Left forelimb (tissue), 1 donor: ENCODE results near the gene FIP1L1.
A peak's percentile ranks its signal among the peaks of the same experiment; 100 is the strongest.
"Not testable (repeated sequence)": the region's sequence is repeated elsewhere in the genome, so short reads cannot be mapped to it uniquely, and the experiment has no call there.

Source experiments
- DNase-seq: peaks from one replicate; pipeline ENCODE4 v3.0.0-alpha.2; 2018; ENCODE audit warnings: low spot score

FIP1L1 gene, protein sequence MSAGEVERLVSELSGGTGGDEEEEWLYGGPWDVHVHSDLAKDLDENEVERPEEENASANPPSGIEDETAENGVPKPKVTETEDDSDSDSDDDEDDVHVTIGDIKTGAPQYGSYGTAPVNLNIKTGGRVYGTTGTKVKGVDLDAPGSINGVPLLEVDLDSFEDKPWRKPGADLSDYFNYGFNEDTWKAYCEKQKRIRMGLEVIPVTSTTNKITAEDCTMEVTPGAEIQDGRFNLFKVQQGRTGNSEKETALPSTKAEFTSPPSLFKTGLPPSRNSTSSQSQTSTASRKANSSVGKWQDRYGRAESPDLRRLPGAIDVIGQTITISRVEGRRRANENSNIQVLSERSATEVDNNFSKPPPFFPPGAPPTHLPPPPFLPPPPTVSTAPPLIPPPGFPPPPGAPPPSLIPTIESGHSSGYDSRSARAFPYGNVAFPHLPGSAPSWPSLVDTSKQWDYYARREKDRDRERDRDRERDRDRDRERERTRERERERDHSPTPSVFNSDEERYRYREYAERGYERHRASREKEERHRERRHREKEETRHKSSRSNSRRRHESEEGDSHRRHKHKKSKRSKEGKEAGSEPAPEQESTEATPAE

DNA sequence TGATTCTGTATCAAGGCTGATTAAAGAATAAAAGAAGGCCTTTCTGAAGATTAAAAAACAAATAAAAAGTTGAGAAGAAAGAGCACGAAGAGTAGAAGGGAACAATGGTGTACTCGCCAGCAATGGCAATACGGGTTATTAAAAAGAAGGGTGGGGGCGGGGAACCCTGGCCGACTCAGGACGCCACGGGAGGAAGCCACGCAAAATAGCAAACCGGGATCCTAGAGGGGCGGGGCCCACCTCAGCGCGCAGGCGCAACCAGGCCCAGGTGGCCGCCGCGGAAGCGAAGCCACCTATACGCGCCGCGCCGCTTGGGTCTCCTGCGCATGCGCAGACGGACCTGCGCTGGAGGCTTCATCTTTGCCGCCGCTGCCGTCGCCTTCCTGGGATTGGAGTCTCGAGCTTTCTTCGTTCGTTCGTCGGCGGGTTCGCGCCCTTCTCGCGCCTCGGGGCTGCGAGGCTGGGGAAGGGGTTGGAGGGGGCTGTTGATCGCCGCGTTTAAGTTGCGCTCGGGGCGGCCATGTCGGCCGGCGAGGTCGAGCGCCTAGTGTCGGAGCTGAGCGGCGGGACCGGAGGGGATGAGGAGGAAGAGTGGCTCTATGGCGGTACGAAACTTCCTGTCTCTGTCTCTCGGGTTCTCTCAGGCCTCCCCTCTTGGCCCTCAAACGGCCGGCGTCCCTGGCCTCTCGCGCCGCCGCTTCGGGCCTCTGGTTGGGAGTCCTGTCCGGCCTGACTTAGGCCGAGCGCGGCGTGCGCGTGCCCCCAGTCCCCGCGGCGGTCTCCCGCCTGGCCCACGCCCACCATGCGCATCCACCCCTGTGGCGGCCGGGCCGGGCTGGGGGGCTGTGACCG lies at the start of gene FIP1L1:
Gene FIP1L1 (plus strand): TSS at position 323 of the 852 bp plus-strand sequence. CDS start 198 bp downstream, at position 521.
- DNase-seq: peak; percentile 96

DNA sequence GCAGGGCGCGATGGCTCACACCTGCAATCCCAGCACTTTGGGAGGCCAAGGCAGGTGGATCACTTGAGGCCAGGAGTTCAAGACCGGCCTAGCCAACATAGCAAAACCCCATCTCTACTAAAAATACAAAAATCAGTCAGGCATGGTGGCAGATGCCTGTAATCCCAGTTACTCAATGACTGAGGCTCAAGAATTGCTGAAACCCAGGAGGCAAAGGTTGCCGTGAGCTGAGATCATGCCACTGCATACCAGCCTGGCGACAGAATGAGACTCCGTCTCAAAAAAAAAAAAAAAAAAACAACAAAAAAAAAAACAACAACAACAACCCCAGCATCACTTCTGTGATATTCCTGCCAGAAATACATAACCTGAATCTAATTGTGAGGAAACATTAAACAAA lies 42.5 kb upstream of the FIP1L1 start:
- DNase-seq: not testable (repeated sequence)

DNA sequence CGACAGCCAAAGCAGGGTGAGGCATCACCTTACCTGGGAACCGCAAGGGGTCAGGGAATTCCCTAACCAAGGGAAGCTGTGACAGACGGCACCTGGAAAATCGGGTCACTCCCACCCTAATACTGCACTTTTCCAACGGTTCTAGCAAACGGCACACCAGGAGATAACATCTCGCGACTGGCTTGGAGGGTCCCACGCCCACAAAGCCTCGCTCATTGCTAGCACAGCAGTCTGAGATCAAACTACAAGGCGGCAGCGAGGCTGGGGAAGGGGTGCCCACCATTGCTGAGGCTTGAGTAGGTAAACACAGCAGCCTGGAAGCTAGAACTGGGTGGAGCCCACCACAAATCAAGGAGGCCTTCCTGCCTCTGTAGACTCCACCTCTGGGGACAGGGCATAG lies 37.3 kb upstream of the FIP1L1 start:
- not testable (repeated sequence) for DNase-seq

DNA sequence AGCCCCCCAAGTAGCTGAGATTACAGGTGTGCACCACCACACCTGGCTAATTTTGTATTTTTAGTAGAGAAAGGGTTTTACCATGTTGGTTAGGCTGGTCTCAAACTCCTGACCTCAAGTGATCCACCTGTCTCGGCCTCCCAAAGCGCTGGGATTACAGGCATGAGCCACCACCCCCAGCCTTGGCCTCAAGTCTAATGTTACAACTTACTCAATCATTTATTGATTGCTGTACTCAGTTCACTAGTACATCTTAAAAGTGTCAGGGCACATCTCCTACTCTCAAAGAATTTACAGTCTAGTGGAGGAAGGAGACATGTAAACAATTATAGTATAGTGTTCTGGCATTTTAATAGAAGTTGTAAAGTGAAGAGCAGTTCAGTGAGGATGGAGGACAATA lies 31.0 kb upstream of the FIP1L1 start:
- not testable (repeated sequence) for DNase-seq

DNA sequence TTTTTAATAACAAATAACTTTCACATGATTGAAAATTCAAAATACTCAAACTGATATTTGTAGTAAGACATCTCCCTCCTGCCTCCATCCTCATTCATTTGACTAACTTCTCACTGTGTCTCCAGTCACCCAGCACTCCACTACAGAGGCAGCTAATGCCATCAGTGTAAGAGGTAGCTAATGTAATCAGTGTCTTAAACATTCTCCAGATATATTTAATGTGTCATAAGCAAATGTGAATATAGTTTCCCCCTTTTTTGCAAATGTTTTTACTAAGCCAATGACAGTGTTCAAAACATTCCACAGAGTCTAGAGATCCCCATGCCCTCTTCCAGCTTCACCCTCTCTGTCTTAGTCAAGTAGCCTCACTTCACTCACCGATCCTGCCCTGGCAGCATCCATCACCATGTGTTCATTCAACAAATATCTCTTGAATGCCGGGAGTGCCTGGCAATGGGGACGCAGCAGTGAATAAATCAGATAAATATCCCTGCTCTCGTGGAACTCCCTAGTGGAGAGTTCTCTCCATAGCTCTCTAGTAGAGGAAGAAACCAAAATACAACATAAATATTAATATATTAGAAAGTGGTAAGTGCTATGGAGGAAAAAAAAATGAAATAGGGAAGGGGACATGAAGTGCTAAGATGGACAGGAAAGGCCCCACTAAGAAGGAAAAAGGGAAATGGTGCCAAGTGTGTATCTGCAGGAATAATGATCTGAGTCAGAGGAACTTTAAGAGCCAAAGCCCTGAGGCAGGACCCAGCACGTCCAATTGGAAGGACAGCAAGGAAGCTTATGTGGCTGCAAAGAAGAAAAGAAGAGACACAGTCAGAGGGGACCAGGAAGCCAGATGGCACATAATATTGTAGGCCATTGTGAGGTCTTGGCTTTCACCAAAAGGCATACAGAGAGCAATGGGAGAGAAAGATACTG lies 30.3 kb upstream of the FIP1L1 start:
- DNase-seq: no peak

DNA sequence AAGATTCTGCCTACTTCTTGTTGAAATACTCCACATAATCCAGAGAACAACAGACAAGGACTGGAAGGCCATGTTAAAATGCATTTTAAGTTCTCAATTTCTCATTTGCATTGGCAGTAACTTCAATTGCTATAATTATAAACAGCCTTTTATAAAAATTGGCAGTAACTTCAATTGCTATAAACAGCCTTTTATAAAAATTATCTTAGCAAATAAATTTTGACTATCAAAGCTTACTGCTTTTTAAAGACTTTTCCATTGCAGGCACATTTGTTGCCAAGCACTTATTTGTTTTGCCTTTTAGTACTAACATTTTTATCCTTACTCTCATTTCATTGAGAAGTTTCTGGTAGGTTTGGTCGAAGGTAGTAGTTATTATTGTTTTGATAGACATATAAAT lies 29.4 kb upstream of the FIP1L1 start:
- no peak for DNase-seq

DNA sequence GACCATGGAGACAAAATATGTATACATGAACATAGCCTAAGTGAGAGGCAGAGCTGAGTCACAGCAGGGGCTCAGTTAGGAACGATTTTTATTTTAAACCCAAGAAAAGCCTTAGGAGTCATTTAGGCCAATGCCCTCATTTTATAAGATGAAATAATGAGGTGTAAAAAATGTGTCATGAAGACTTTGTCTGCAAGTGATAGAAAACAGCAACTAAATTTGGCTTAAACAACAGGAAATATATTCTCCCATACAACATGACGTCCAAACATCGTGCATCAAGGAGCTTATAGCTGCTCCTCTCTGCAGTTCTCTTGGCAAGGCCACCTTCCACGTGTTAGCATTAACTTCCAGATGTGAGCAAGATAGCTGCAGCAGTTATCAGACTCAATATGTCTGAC lies 28.4 kb upstream of the FIP1L1 start:
- DNase-seq: no peak

DNA sequence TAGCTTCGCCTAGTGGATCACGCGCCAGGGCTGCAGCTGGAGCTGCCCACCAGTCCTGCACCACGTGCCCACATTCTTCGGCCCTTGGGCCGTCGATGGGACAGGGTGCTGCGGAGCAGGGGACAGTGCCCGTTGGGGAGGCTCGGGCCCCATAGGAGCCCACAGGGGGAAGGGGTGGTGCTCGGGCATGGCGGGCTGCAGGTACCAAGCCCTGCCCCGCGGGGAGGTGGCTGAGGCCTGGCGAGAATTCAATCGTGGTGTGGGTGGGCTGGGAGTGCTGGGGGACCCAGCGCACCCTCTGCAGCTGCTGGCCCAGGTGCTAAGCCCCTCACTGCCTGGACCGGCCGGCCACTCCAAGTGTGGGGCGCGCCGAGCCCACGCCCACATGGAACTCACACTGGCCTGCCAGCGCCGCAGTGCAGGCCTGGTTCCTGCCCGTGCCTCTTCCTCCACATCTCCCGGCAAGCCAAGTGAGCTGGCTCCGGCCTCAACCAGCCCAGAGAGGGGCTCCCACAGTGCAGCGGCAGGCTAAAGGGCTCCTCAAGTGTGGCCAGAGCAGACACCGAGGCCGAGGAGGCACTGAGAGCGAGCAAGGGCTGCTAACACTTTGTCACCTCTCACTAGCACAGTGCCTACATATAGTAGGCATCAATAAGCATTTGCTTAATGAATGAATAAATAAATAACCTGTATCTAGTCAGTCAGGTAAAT lies 23.3 kb upstream of the FIP1L1 start:
- DNase-seq: no peak

DNA sequence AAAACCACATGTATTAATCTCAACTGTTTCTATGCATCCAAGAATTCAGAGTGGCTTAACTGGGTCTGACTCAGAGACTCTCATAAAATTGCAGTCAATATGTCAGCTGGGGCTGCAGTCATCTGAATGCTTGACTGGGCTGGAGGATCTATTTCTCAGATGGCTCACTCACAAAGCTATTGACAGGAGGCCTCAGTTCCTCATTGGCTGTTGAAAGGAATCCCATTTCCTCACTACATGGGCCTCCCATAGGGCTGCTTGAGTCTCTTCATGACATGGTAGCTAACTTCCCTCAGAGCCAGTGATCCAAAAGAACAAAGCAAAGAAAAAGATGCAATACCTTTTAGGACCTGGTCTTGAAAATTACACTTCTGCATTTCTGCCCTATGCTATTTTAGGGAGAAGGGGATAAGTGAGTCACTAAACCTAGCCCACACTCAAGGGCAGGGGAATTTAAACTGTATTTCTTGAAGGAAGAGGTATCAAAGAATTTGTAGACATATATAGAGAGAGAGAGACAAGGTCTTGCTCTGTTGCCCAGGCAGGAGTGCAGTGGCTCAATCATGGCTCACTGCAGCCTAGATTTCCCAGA lies 21.4 kb upstream of the FIP1L1 start:
- no peak for DNase-seq

DNA sequence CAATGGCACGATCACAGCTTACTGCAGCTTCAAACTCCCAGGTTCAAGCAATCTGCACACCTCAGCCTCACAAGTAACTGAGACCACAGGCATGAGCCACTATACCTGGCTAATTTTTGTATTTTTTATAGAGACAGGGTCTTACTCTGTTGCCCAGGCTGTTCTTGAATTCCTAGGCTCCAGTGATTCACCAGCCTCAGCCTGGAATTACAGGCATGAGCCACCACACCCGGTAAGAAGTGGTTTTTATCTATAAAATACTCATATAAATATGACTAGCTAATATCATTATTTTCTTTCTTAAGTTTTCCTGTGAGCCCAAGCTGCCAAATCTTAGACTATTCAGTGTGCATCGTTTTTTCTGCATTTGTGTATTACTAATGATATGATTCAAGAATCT lies 16.0 kb upstream of the FIP1L1 start:
- DNase-seq: no peak

DNA sequence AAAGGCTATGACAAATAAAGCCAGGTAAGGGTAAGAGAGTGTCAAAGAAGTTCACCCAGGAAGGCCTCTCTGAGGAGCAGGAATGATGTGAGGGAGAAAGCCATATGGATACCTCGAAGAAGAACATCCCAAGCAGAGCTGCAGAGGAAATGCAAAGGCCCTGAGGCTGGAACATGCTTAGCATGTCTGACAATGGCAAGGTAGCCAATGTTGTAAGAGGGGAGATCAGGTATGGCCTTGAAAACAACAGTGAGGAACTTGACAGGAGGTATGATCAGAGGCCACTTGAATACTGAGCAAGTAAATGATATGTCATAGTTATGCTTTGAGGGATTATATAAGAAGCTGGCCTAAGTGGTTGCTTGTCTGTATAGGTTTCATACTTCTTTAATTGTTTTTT lies 15.3 kb upstream of the FIP1L1 start:
- DNase-seq: no peak

DNA sequence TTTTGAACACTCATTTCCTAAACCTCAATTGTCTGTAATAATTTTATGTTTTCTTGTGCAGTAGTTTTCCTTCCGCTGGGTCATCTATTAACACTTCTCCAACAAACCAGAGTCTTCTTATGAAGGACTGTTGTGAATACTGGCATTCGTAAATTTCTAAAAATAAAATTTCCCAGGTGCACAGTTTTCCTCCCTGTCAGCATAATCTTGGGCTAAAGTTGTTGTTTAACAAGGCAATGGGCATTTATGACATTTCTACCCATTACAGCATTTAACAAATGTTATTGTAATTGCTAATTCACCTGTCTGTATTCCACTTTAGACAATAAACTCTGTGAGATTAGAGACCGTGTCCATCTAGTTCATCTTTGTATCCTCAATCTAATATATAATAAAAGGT lies 12.8 kb upstream of the FIP1L1 start:
- DNase-seq: no peak

DNA sequence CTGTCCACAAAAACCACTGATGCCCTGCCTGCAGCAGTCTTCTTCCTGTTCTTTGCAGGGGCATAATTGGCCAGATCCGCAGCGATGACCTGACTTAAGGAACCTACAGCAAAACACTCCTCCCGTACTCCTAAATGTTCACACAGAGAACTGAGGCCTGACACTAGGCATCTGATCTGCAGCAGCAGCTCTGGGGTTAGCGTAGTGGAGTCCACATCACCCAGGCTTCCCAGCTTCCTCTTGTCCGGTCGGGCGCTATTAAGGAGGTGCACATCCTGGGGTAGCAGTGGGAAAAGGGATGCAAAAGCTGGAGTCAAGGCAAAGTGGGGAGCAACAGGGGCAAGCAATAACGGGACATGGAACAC lies 12.3 kb upstream of the FIP1L1 start:
- DNase-seq: no peak

DNA sequence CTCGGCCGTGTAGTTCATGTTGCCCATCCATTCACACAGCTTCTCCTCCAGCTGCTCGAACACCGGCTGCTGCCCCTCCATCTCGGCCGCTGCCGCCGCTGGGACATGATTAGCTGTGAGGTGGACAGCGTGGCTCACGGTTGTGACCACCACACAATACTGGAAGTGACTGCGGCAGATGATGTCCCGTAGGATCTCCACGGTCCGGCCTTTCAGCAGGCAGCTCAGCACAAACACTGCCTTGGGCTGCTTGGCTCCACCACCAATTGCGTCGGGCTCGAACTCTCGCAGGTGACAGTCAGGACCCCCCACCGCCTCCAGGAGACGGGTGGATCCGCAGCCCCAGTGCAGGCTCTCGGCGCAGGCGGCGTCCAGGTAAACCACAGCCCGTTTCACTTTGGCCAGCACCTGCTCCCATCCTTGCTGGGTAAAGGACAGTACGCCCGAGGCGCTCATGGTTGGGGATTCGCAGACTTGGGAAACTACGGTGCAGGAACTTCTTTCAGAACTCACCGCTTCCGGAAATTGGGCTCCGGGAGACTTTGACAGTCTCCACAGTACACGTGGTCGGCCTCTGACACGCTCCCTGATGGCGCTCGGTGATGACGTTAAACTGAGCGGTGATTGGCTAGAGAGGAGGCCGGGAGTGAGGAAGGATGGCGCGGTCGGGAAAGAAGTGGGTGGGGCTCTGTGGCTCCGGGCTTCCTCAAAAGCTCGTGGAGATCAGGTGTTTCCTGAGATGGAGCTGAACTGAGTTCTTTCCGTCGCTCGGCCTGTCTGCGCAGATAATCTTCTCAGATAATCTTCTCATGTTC lies 11.7 kb upstream of the FIP1L1 start, which contains the start of gene SCFD2:
Gene SCFD2 (minus strand): TSS at position 576 of the 815 bp plus-strand sequence.
- DNase-seq: peak; percentile 97

DNA sequence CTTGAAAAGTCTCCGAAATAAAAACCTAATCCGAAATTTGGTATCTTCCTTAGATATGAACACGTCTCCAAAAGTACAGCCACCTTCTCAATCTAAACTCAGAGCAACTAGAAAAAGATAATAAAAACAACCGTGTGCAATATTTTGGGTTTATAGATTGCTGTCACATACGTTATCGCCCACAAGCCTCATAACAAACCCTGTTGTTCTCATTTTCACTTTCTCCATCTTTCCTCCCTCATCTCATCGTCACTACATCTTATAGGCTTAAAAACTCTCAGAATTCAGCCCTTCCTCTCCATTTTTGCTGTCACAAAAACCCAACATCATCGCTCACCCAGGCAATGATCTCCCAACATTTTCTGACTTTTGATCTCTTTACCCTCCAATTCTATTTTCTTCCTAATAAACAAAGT lies 11.1 kb upstream of the FIP1L1 start:
- no peak for DNase-seq

DNA sequence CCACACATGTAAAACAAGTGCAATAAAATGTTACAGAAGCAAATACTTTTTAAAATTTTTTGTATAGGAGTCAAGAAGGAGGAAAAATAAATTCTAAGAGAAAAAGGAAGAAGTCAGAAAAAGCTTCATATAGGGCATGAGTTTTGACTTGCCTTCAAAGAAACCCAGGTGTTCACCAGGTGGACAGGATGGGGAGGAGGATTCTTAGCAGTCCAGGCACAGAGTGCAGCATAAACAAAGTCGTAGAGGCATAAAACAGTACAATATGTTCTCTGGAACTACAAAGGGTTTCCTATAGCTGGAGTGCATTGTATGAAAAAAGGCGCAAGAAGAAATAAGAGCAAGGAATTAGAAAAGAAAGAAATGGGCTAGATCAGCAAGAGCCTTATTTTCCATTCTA lies 9.7 kb upstream of the FIP1L1 start:
- no peak for DNase-seq

DNA sequence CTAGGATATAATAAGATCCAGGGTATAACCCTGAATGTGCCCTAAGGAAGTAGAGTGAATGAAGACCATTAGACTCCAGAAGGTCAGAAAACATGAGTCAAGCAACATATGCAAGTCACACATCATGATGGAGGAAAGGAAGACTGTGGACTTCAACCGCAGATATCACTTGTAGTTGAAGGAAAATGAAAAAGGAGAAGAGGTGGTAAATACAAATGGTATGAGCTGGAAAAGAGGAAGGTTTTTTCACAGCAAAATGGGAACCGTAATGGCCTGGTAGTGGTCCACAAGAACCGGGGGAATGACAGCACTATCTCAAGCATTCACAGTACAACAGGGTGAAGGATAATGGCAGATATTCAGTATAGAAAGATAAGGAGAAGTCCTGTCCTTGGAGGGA lies 6.4 kb upstream of the FIP1L1 start:
- DNase-seq: no peak

DNA sequence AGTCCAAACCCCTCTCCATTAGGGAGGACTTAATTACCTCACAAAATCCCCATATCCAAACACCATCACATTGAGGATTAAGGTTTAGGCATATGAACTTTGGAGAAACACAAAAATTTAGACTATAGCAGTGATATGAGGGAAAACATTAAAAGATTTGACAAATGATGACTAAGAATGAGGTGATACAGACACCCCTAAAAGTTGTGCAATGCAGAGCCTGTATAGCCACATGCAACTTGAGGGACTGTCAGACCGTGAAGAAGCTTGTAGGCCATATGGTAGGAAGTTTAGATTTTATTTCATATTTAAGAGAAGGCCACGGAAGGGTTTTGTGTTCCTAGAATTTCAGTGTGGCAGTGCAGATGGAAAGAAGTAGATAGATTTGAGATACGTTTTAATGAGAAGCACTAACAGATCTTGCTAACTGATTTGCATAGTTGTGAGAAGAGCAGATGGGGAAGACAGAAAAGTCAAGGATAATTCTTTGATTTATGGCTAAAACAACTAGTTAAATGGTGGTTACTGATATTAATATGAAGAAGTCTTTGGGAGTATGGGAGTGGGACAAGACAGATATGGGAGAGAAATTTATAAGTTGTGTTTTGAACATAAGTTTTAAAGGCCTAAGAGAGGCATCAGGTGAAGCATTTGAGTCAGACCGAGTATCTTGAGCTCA lies 5.5 kb upstream of the FIP1L1 start:
- DNase-seq: no peak

DNA sequence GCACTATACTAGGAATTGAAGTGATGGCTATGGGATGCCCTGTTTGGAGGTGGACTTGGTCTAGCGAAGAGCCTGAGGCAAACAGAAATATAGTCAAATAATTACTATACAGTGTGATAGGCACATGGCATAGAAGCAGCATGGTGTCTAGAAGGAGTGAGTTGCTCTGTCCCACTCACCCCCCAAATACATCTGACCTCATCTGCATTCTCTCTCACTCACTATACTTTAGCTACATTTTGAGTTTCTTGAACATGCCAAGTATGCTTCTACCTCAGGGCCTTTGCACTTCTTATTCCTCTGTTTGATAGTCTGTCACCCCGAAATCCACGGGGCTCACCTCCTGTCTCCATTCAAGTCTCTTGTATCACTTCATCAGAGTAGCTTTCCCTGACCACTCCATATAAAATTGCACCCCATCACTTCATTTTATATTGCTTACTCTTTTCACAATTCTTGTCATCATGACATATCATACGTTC lies 2.6 kb upstream of the FIP1L1 start:
- no peak for DNase-seq
